A549 treated with AZD2906 at 1 μM for 4 hours (cell line): ENCODE results near the gene PIH1D2. TPM values are rescaled to one million over a fixed set of nuclear protein-coding genes. Genes with fewer than 3 reads are reported as not detected.

Experiments
- total RNA-seq: library from RNA; stranded (reverse); fragments of 200-300 nt; extraction: Qiagen RNA extraction; gene quantifications from 5 replicates; pipeline ENCODE4 v1.2.3, GENCODE V29; 2022

The PIH1D2 gene
- total RNA-seq = 0.61 to 1.3 TPM (median 0.86 TPM) in 5 replicates

DNA sequence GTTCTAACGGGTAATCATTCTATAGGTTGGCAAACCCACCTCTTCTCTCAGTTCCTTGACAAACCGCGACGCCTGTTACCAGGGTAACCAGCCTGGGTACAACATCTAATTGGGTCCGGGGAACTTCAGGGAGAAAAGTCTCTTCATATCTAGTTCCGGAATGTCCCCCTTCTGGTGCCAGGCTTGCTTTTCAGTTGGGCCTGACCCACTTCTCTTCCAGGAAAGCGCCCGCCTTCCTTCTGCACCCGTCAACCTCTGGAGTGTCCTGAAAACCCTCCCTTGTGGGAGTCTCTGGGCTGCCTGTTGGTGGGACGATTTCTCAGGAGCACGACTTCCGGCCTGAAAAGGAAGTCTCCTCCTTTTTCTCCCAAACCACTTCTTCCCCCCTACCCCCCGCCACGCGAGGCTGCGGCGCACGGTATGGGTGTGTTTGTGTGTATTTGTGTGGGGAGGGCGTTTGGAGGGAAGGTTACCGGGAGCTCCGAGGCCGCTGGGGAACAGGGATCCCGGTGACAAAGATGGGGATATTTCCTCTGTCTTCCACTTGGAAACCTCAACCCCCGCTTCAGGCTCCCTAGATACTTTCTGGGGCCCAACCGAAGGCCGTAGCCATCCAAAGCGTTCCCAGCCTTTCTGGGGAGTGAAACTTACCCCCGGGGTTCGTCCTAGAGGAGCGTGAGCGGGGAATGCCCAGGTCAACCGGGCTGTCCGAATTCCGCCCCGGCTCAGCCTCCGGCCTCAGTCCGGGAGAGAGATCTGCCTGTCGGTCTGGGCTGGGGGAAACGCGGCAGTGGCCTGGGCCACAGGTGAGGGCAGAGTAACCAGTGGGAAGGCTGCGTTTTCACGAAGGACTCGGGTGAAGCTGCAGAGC is at the start of gene PIH1D2, which contains the start of gene NKAPD1:
TSS of gene PIH1D2 (minus strand) at position 77 of the 871 bp plus-strand sequence. CDS start 843 bp downstream, outside the sequence.
TSS of gene NKAPD1 (plus strand) at position 359 of the 871 bp plus-strand sequence. CDS start 1,276 bp downstream, outside the sequence.

DNA sequence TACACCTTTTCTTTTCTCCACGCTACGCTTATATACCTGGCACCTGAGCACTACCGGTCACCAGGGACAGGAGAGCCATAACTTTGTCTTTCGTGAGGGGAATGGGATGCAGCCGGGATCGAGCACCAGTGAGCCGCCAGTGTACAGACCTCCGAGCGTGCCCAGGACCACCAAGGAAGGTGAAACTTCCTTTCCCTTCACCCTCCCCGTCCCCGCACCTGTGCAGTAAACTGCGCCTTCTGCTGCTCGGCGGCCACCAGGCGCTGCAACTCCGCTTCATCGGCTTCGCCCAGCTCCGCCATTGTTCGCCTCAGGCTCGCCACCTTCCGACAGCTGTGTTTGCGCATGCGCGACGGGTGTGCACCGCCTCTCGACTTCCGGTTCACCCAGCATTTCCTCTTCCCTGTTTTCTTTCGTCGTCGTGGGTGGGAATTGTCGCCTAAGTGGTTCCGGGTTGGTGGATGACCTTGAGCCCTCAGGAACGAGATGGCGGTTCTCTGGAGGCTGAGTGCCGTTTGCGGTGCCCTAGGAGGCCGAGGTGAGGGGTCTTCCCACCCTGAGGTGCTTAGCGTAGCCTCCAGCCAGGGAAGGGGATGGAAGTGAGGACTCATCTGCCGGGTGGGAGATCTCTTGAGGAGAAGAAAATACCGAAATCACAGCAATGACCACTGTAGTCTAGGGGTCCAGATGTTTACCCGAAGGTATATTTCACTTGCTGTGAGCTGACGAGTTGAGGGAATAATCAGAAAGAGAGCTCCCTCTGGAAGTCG is 12.8 kb upstream of the PIH1D2 start, which contains the start of the genes SDHD and TIMM8B:
TSS of gene SDHD (plus strand) at position 452 of the 770 bp plus-strand sequence. CDS start at position 487, 35 bp downstream.
TSS of gene TIMM8B (minus strand) at position 335 of the 770 bp plus-strand sequence. CDS start at position 302, 33 bp downstream.

DNA sequence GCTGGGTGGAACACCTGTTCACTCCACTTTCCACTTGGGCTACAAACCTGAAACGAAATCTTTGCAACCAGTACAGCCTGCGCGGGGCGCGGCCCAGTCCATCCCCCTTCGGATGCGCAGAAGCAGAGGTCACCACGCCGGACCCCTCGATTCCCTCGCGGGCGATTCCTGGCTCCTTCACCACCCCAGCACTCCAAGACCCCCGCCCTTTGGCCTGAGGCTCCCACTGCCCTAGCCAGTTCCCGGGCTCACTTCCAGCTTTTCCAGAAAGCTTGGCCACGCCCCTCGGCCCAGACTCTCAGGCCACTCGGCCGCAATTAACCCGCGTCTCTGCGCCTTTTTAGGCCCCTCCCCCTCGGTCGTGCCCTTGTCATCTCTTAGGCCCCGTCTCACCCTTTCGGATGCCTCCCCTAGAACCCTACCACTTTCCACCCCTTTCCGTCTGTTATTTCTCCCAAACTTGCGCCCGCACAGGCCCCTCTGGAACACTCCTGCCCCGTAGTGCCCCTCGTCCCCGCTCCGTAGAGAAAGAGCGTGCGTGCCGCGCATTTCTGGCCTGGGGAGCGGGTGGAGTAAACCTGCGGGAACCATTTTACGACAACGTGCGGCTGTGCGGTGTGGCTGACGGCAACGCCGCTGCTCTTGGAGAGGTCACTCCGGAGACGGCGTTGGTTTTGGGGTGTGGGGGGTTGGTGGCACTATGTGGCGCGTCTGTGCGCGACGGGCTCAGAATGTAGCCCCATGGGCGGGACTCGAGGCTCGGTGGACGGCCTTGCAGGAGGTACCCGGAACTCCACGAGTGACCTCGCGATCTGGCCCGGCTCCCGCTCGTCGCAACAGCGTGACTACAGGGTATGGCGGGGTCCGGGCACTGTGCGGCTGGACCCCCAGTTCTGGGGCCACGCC is 48.8 kb downstream of the PIH1D2 start, which contains the start of gene DLAT:
TSS of gene DLAT (plus strand) at position 636 of the 906 bp plus-strand sequence. CDS start at position 701, 65 bp downstream.

Other genes starting within 250 kb of the PIH1D2 start
- gene ALG9, start 202.4 kb downstream of the PIH1D2 start, total RNA-seq = 18.6 to 21.2 TPM (median 19.2 TPM) in 5 replicates
- gene FDXACB1, start 194.9 kb downstream of the PIH1D2 start, total RNA-seq = 1.4 to 1.6 TPM (median 1.5 TPM) in 5 replicates
- gene CFAP68, start 194.5 kb downstream of the PIH1D2 start, total RNA-seq = 30.2 to 35.4 TPM (median 31.7 TPM) in 5 replicates
- gene CRYAB, start 162.2 kb downstream of the PIH1D2 start, total RNA-seq = 12.8 to 27.1 TPM (median 15.4 TPM) in 5 replicates
- not detected in 5 replicates for gene HSPB2, start 161.3 kb downstream of the PIH1D2 start, total RNA-seq
- gene C11orf52, start 155.1 kb downstream of the PIH1D2 start, total RNA-seq = 0.12 to 0.31 TPM (median 0.21 TPM) in 4 of 5 replicates, not detected in the other
- 5.6 to 9.5 TPM (median 8.2 TPM) in 5 replicates for gene DIXDC1, start 136.7 kb downstream of the PIH1D2 start, total RNA-seq
- 23.6 to 34.4 TPM (median 28.1 TPM) in 5 replicates for gene DLAT, start 48.6 kb downstream of the PIH1D2 start, total RNA-seq
- gene NKAPD1, start 282 bp upstream of the PIH1D2 start, total RNA-seq = 12.3 to 21.3 TPM (median 14.9 TPM) in 5 replicates
- gene TIMM8B, start 12.7 kb upstream of the PIH1D2 start, total RNA-seq = 61.4 to 72.8 TPM (median 68.1 TPM) in 5 replicates
- 63.4 to 89.6 TPM (median 68.7 TPM) in 5 replicates for gene SDHD, start 12.9 kb upstream of the PIH1D2 start, total RNA-seq
- gene IL18, start 90.1 kb upstream of the PIH1D2 start, total RNA-seq = 86.2 to 98.7 TPM (median 87.2 TPM) in 5 replicates
- not detected in 5 replicates for gene TEX12, start 93.4 kb upstream of the PIH1D2 start, total RNA-seq
- gene BCO2, start 101.5 kb upstream of the PIH1D2 start, total RNA-seq = 0.70 to 1.5 TPM (median 0.96 TPM) in 5 replicates
- 26.9 to 29.5 TPM (median 28.1 TPM) in 5 replicates for gene PTS, start 152.4 kb upstream of the PIH1D2 start, total RNA-seq
- gene PLET1, start 186.8 kb upstream of the PIH1D2 start, total RNA-seq = not detected in 5 replicates